Endodermal cell (in vitro differentiated cells): Measurements from ENCODE around the gene AMOT. TPM values are rescaled to one million over a fixed set of nuclear protein-coding genes. Genes with fewer than 3 reads are reported as not detected.

Experiments used
- DNase-seq: peaks from one replicate; pipeline ENCODE4 v3.0.0-alpha.2; 2017
- H3K27ac ChIP-seq: 2 replicates; pipeline ENCODE4 v1.5.1; 2013; ENCODE audit warnings: mild to moderate bottlenecking, low read depth, low read length, moderate library complexity
- H3K27me3 ChIP-seq: 2 replicates; pipeline ENCODE4 v1.6.1; 2013; ENCODE audit warnings: mild to moderate bottlenecking, low read length, moderate library complexity; ENCODE audit not compliant: insufficient read depth, control insufficient read depth, poor library complexity, severe bottlenecking
- H3K36me3 ChIP-seq: 2 replicates; pipeline ENCODE4 v1.7.0; 2013; ENCODE audit warnings: mild to moderate bottlenecking, low read length, moderate library complexity; ENCODE audit not compliant: control insufficient read depth, insufficient read depth
- H3K4me1 ChIP-seq: one replicate; pipeline ENCODE4 v1.7.0; 2013; ENCODE audit warnings: low read length; ENCODE audit not compliant: control insufficient read depth, insufficient read depth
- H3K4me3 ChIP-seq: 2 replicates; pipeline ENCODE4 v1.5.1; 2013; ENCODE audit warnings: mild to moderate bottlenecking, low read length, moderate library complexity
- H3K9ac ChIP-seq: 2 replicates; pipeline ENCODE4 v1.6.1; 2013; ENCODE audit warnings: mild to moderate bottlenecking, low read length, moderate library complexity; ENCODE audit not compliant: poor library complexity, severe bottlenecking; ENCODE audit errors: extremely low read depth
- H3K9me3 ChIP-seq: 2 replicates; pipeline ENCODE4 v1.6.1; 2013; ENCODE audit warnings: mild to moderate bottlenecking, low read length, moderate library complexity; ENCODE audit not compliant: control insufficient read depth
- H3K27ac Mint-ChIP-seq: 2 replicates; pipeline ENCODE4 v1.8.0; 2020; ENCODE audit warnings: mixed read lengths
- H3K27me3 Mint-ChIP-seq: 2 replicates; pipeline ENCODE4 v1.8.0; 2021; ENCODE audit warnings: mild to moderate bottlenecking, mixed read lengths; ENCODE audit not compliant: insufficient read depth
- H3K36me3 Mint-ChIP-seq: 2 replicates; pipeline ENCODE4 v1.8.0; 2020; ENCODE audit warnings: low read depth, mixed read lengths
- H3K4me1 Mint-ChIP-seq: 2 replicates; pipeline ENCODE4 v1.8.0; 2020; ENCODE audit warnings: mixed read lengths
- H3K4me3 Mint-ChIP-seq: 2 replicates; pipeline ENCODE4 v1.8.0; 2020; ENCODE audit warnings: mild to moderate bottlenecking, moderate library complexity, mixed read lengths
- H3K9me3 Mint-ChIP-seq: 2 replicates; pipeline ENCODE4 v1.8.0; 2020; ENCODE audit warnings: mild to moderate bottlenecking, mixed read lengths
- CTCF ChIP-seq: fragments of 200-600 bp; sonication (generic); conservative IDR thresholded peaks from 2 replicates; pipeline ENCODE4 v1.5.0; 2021; ENCODE audit warnings: antibody characterized with exemption, mild to moderate bottlenecking
- WGBS, 2 experiments: methylation state at CpG; one replicate each; pipeline versions ENCODE4 v1.1.5 to v1.1.7; 2013; ENCODE audit warnings: missing lambda C conversion rate in 2 of 2, mixed read lengths in 1 of 2; ENCODE audit not compliant: insufficient coverage in 1 of 2, insufficient read length in 1 of 2; 5-methylcytosine and 5-hydroxymethylcytosine counted together
- long read RNA-seq, 4 experiments: library from polyadenylated mRNA in 2 of 4; library from RNA in 1 of 4; library from capped mRNA in 1 of 4; stranded (forward) in 3 of 4; unstranded in 1 of 4; transcript quantifications; one replicate each; pipeline ENCODE4 v2.0.0, GENCODE V29; 2020 to 2021; ENCODE audit warnings: inconsistent platforms in 1 of 4
- polyA plus RNA-seq, 2 experiments: library from polyadenylated mRNA; stranded (reverse); fragments of 50-300 nt; gene quantifications; one replicate each; pipeline ENCODE4 v1.2.3, GENCODE V29; 2013
- total RNA-seq, 2 donors: library from RNA; stranded (reverse); fragmentation: NEBNext Ultra II Directional in 1 of 2; extraction: Animal tissue kit (Norgen Biotek cat#: 25700) in 1 of 2; gene quantifications; 2 replicates in 1 of 2; 3 replicates in 1 of 2; pipeline ENCODE4 v1.2.1, GENCODE V29; 2021

Gene AMOT, protein sequence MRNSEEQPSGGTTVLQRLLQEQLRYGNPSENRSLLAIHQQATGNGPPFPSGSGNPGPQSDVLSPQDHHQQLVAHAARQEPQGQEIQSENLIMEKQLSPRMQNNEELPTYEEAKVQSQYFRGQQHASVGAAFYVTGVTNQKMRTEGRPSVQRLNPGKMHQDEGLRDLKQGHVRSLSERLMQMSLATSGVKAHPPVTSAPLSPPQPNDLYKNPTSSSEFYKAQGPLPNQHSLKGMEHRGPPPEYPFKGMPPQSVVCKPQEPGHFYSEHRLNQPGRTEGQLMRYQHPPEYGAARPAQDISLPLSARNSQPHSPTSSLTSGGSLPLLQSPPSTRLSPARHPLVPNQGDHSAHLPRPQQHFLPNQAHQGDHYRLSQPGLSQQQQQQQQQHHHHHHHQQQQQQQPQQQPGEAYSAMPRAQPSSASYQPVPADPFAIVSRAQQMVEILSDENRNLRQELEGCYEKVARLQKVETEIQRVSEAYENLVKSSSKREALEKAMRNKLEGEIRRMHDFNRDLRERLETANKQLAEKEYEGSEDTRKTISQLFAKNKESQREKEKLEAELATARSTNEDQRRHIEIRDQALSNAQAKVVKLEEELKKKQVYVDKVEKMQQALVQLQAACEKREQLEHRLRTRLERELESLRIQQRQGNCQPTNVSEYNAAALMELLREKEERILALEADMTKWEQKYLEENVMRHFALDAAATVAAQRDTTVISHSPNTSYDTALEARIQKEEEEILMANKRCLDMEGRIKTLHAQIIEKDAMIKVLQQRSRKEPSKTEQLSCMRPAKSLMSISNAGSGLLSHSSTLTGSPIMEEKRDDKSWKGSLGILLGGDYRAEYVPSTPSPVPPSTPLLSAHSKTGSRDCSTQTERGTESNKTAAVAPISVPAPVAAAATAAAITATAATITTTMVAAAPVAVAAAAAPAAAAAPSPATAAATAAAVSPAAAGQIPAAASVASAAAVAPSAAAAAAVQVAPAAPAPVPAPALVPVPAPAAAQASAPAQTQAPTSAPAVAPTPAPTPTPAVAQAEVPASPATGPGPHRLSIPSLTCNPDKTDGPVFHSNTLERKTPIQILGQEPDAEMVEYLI
- total RNA-seq: 10 to 100 TPM; 41.3 to 59.8 TPM
- polyA plus RNA-seq (2013, experiment 1 of 2): 39.4 TPM
- 39.7 TPM for polyA plus RNA-seq (2013, experiment 2 of 2)
- long read RNA-seq, experiment 1, partial matches to known transcripts: 2 of 6 reads
- long read RNA-seq, experiment 1, other reads (novel, unspliced or antisense): 4 of 6 reads
- long read RNA-seq, experiment 2, full-length matches to known transcripts: 1 of 23 reads
- long read RNA-seq, experiment 2, partial matches to known transcripts: 6 of 23 reads
- long read RNA-seq, experiment 2, other reads (novel, unspliced or antisense): 16 of 23 reads
- long read RNA-seq, experiment 3, full-length matches to known transcripts: 1 of 40 reads
- long read RNA-seq, experiment 3, partial matches to known transcripts: 9 of 40 reads
- long read RNA-seq, experiment 3, other reads (novel, unspliced or antisense): 30 of 40 reads
- long read RNA-seq, experiment 4: 0 reads

DNA sequence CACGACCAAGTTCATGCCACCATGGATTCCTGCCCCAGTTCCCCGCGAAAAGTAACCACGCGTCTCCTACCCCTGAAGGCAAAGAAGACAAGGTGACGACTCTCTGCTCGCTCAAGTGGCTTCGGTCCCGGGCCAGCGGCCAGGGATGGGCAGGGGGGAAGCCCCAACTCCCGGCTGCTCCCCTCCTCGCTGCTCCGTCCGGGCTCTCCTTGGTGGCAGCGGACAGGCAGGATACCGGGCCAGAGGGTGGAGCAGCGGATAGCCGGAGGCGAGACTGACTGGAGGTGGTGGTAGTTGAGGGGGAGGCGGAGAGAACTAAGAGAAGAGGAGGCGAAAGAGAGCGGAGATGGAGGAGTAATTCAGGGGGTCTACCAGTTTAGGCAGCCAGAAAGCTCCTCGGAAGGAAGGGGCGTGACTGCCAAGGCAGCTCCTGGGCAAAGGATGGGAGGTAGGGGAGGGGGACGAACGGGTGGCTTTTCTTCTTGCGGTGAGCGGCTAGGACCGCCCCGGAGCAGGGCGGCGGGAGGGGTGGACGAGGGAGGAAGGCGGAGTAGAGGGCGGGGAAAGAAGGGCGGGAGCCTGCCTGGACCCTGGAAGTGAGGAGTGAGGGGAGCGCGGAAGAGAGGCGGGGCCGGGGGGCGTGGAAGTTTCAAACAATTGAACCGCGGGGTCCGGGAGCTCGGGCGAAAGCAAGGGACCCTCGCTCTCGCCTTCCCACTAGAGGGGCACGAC is at the start of gene AMOT:
Gene AMOT, minus strand, starts transcription at position 450 of the 732 bp plus-strand sequence. CDS start 17,705 bp downstream, outside the sequence.
- H3K27ac ChIP-seq: peak within 1 kb of the TSS; percentile 96
- Mint-ChIP-seq H3K27ac (peak within 1 kb of the TSS; percentile 96), H3K9me3 (peaks cover 9% of the 10 kb centered on the region), H3K4me3 (peak within 1 kb of the TSS; percentile 86), H3K4me1 (peaks cover 30% of the 10 kb centered on the region), H3K36me3 (no peaks in the 10 kb centered on the region), H3K27me3 (peaks cover 49% of the 10 kb centered on the region)
- H3K4me3 ChIP-seq: peak within 1 kb of the TSS; percentile 83
- peak; percentile 98 for DNase-seq
- H3K27me3 ChIP-seq: peaks cover 29% of the 10 kb centered on the region
- no peaks in the 10 kb centered on the region for H3K36me3 ChIP-seq
- no peaks in the 10 kb centered on the region for H3K4me1 ChIP-seq
- no peak for TF ChIP-seq CTCF
- H3K9me3 ChIP-seq: no peaks in the 10 kb centered on the region
- peak within 1 kb of the TSS; percentile 20 for H3K9ac ChIP-seq
- 0 to 1% methylated on average over 3 to 37 of the region's 49 CpGs for WGBS, 2 experiments

DNA sequence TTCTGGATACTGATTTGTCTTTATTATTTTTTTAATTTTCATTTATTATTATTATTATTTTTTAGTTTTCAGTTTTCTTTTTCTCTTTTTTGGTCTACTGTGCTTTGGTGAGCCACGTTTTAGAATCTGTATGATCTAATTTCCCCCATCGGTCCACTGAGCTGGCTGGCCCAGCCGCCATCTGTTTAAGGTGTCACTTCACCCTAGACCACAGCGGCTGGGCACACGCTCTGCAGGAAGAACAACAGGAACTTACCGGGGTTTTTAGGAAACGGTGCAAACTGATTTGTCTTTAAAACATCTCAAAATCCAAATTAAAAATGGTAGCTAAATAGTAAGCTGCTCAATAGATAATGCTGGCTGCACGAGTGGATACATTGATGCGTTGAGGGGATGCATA is 48.8 kb upstream of the AMOT start:
- H3K27me3 Mint-ChIP-seq: no peaks in the 10 kb centered on the region

More for the DNA sequence above, 48.8 kb upstream of the AMOT start:
- Histone ChIP-seq H3K4me1 (no peaks in the 10 kb centered on the region), H3K4me3 (no peak overlapping the region), H3K9ac (no peak overlapping the region), H3K36me3 (no peaks in the 10 kb centered on the region), H3K27ac (no peak overlapping the region), H3K27me3 (no peaks in the 10 kb centered on the region), H3K9me3 (no peaks in the 10 kb centered on the region)
- 90 to 92% methylated on average over 6 to 9 of the region's 9 CpGs for WGBS, 2 experiments
- Mint-ChIP-seq H3K27ac (no peak overlapping the region), H3K9me3 (no peaks in the 10 kb centered on the region), H3K4me1 (peaks cover 9% of the 10 kb centered on the region), H3K4me3 (no peak overlapping the region), H3K36me3 (no peaks in the 10 kb centered on the region)
- TF ChIP-seq CTCF: no peak
- DNase-seq: no peak
